HepG2 (cell line): ENCODE data around the gene TLR5.

Experiments used
- EZH2 ChIP-seq: conservative IDR thresholded peaks from 2 replicates; pipeline ENCODE4 v1.6.1; 2012; ENCODE audit warnings: mild to moderate bottlenecking, low read depth, low read length, moderate library complexity
- FOXA3 ChIP-seq: IDR thresholded peaks from 2 replicates; pipeline ENCODE4 v1.6.1; 2016; ENCODE audit warnings: missing genetic modification reagents, missing compliant biosample characterization
- FOXK2 ChIP-seq: fragments of 450-650 bp; IDR thresholded peaks from 2 replicates; pipeline ENCODE4 v1.6.1; 2016
- HNRNPK ChIP-seq: fragments of 200-400 bp; formaldehyde crosslinking; IDR thresholded peaks from 2 replicates; pipeline ENCODE4 v1.6.1; 2018; ENCODE audit warnings: low read length, low read depth, moderate library complexity, mild to moderate bottlenecking; ENCODE audit not compliant: poor library complexity, severe bottlenecking
- NCOA2 ChIP-seq: sonication (generic); formaldehyde crosslinking; IDR thresholded peaks from 2 replicates; pipeline ENCODE4 v1.8.0; 2022; ENCODE audit warnings: inconsistent platforms
- ZNF3 ChIP-seq: IDR thresholded peaks from 2 replicates; pipeline ENCODE4 v1.7.0; 2017; ENCODE audit warnings: inconsistent platforms
- ZNF709 ChIP-seq: sonication (generic); formaldehyde crosslinking; IDR thresholded peaks from 2 replicates; pipeline ENCODE4 v1.5.0; 2020; ENCODE audit warnings: mild to moderate bottlenecking, missing genetic modification reagents
- TF ChIP-seq, protein P1 (sequence below): IDR thresholded peaks from 2 replicates; pipeline ENCODE4 v1.6.1; 2018; ENCODE audit warnings: missing genetic modification reagents
- TF ChIP-seq, protein P2 (sequence below): sonication (generic); formaldehyde crosslinking; IDR thresholded peaks from 2 replicates; pipeline ENCODE4 v1.5.0; 2020; ENCODE audit warnings: mild to moderate bottlenecking, missing genetic modification reagents, moderate library complexity
- TF ChIP-seq, protein P3 (sequence below): sonication (generic); formaldehyde crosslinking; IDR thresholded peaks from 2 replicates; pipeline ENCODE4 v1.8.1; 2023; ENCODE audit warnings: mild to moderate bottlenecking, moderate library complexity, missing genetic modification reagents

DNA sequence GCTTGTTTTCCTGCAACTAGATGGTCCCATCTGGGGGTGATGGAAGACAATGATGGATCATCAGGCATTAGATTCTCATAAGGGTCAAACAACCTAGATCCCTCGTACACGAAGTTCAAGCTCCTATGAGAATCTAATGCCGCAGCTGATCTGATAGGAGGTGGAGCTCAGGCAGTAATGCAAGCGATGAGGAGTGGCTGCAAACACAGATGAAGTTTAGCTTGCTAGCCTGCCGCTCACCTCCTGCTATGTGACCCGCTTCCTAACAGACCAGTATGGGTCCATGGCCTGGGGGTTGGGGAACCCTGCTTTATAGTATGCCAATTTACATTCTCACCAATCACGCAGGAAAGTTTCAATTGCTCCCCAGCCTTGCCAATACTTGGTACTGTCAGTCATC is 37.5 kb downstream of the TLR5 start:
- TF ChIP-seq FOXK2 (no peak), NCOA2 (CRISPR knock-in tag) (no peak), FOXA3 (no peak), HNRNPK (no peak), ZNF709 (CRISPR knock-in tag) (no peak), ZNF3 (CRISPR knock-in tag) (no peak), EZH2 (no peak)
- TF ChIP-seq, protein P1, sequence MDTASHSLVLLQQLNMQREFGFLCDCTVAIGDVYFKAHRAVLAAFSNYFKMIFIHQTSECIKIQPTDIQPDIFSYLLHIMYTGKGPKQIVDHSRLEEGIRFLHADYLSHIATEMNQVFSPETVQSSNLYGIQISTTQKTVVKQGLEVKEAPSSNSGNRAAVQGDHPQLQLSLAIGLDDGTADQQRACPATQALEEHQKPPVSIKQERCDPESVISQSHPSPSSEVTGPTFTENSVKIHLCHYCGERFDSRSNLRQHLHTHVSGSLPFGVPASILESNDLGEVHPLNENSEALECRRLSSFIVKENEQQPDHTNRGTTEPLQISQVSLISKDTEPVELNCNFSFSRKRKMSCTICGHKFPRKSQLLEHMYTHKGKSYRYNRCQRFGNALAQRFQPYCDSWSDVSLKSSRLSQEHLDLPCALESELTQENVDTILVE (CRISPR knock-in tag) = no peak
- TF ChIP-seq, protein P2, sequence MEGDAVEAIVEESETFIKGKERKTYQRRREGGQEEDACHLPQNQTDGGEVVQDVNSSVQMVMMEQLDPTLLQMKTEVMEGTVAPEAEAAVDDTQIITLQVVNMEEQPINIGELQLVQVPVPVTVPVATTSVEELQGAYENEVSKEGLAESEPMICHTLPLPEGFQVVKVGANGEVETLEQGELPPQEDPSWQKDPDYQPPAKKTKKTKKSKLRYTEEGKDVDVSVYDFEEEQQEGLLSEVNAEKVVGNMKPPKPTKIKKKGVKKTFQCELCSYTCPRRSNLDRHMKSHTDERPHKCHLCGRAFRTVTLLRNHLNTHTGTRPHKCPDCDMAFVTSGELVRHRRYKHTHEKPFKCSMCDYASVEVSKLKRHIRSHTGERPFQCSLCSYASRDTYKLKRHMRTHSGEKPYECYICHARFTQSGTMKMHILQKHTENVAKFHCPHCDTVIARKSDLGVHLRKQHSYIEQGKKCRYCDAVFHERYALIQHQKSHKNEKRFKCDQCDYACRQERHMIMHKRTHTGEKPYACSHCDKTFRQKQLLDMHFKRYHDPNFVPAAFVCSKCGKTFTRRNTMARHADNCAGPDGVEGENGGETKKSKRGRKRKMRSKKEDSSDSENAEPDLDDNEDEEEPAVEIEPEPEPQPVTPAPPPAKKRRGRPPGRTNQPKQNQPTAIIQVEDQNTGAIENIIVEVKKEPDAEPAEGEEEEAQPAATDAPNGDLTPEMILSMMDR (CRISPR knock-in tag) = no peak
- TF ChIP-seq, protein P3, sequence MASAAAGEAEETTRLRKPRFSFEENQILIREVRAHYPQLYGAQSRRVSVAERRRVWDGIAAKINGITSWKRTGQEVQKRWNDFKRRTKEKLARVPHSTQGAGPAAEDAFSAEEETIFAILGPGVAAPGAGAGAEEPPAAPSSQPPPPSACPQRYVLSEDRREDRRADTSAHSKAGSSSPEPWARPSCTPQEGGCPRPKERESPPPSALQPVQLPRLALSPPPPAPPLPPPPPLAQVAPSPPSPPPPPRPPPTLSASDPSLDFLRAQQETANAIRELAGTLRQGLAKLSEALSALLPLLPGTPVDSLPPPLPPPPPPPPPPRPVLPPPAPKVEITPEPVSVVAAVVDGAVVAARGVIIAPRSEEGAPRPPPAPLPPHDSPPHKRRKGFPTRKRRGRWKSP (CRISPR knock-in tag) = no peak
